SK-N-SH treated with all-trans-retinoic acid at 6 μM for 48 hours (cell line): ENCODE data around the gene APOA5.

Experiments
- ATAC-seq: fragments of 200-7000 bp; cut with Tn5 transposase; 3 replicates; pipeline ENCODE4 v1.9.1; 2020; ENCODE audit warnings: mild to moderate bottlenecking, moderate library complexity
- ARNTL ChIP-seq: fragments of 450-650 bp; formaldehyde crosslinking; IDR thresholded peaks from 2 replicates; pipeline ENCODE4 v1.5.0; 2020; ENCODE audit warnings: low read depth, mild to moderate bottlenecking, moderate library complexity, borderline replicate concordance
- BACH2 ChIP-seq: fragments of 250-450 bp; sonication (Bioruptor Pico); IDR thresholded peaks from 2 replicates; pipeline ENCODE4 v1.9.0; 2021; ENCODE audit warnings: mild to moderate bottlenecking, borderline replicate concordance
- CREB5 ChIP-seq: fragments of 250-450 bp; sonication (Bioruptor Pico); IDR thresholded peaks from 2 replicates; pipeline ENCODE4 v1.5.1; 2020; ENCODE audit warnings: low read depth, mild to moderate bottlenecking, moderate library complexity
- CSRNP3 ChIP-seq: fragments of 250-450 bp; sonication (Bioruptor Pico); IDR thresholded peaks from 2 replicates; pipeline ENCODE4 v1.5.1; 2021; ENCODE audit warnings: mild to moderate bottlenecking, moderate library complexity
- ESRRG ChIP-seq: fragments of 250-450 bp; sonication (Bioruptor Pico); IDR thresholded peaks from 2 replicates; pipeline ENCODE4 v1.6.1; 2021; ENCODE audit warnings: mild to moderate bottlenecking
- ISL1 ChIP-seq: fragments of 250-450 bp; sonication (Bioruptor Pico); IDR thresholded peaks from 2 replicates; pipeline ENCODE4 v2.1.2; 2022; ENCODE audit warnings: mild to moderate bottlenecking, moderate library complexity
- PPARA ChIP-seq: fragments of 250-450 bp; sonication (Bioruptor Pico); IDR thresholded peaks from 2 replicates; pipeline ENCODE4 v1.5.0; 2020; ENCODE audit warnings: mild to moderate bottlenecking, borderline replicate concordance
- SNAI2 ChIP-seq: fragments of 250-450 bp; sonication (Bioruptor Pico); IDR thresholded peaks from 2 replicates; pipeline ENCODE4 v1.5.0; 2020; ENCODE audit warnings: mild to moderate bottlenecking, moderate library complexity
- TCF4 ChIP-seq: fragments of 250-450 bp; sonication (Bioruptor Pico); IDR thresholded peaks from 2 replicates; pipeline ENCODE4 v1.8.0; 2021; ENCODE audit warnings: mild to moderate bottlenecking, moderate library complexity, borderline replicate concordance
- TOX ChIP-seq: fragments of 250-450 bp; sonication (Bioruptor Pico); IDR thresholded peaks from 2 replicates; pipeline ENCODE4 v1.8.0; 2021; ENCODE audit warnings: mild to moderate bottlenecking, moderate library complexity, borderline replicate concordance
- TSHZ2 ChIP-seq: fragments of 250-450 bp; sonication (Bioruptor Pico); IDR thresholded peaks from 2 replicates; pipeline ENCODE4 v1.5.0; 2020; ENCODE audit warnings: mild to moderate bottlenecking, moderate library complexity
- ZC3H10 ChIP-seq: fragments of 250-450 bp; sonication (Bioruptor Pico); IDR thresholded peaks from 2 replicates; pipeline ENCODE4 v1.5.1; 2021; ENCODE audit warnings: mild to moderate bottlenecking, moderate library complexity
- ZFP30 ChIP-seq: fragments of 450-650 bp; formaldehyde crosslinking; IDR thresholded peaks from 2 replicates; pipeline ENCODE4 v1.5.0; 2022; ENCODE audit warnings: mild to moderate bottlenecking, moderate library complexity
- ZNF565 ChIP-seq: fragments of 450-650 bp; formaldehyde crosslinking; conservative IDR thresholded peaks from 2 replicates; pipeline ENCODE4 v1.5.0; 2020; ENCODE audit warnings: low read depth, mild to moderate bottlenecking, moderate library complexity
- ZNF70 ChIP-seq: fragments of 450-650 bp; formaldehyde crosslinking; IDR thresholded peaks from 2 replicates; pipeline ENCODE4 v1.5.0; 2020; ENCODE audit warnings: mild to moderate bottlenecking, moderate library complexity
- ZNF8 ChIP-seq: fragments of 450-650 bp; formaldehyde crosslinking; IDR thresholded peaks from 2 replicates; pipeline ENCODE4 v1.5.0; 2020; ENCODE audit warnings: mild to moderate bottlenecking, moderate library complexity

The APOA5 gene

GRCh38 chr11:116814502-116814901 is 22.8 kb upstream of the APOA5 start:
- no peak for TF ChIP-seq ZC3H10 (CRISPR knock-in tag)
- no peak for TF ChIP-seq ARNTL (CRISPR knock-in tag)
- TF ChIP-seq SNAI2 (CRISPR knock-in tag) = no peak
- no peak for TF ChIP-seq TOX
- TF ChIP-seq CREB5 (CRISPR knock-in tag) = no peak
- TF ChIP-seq ESRRG (CRISPR knock-in tag) = no peak
- TF ChIP-seq ZNF8 (CRISPR knock-in tag) = no peak
- ATAC-seq = no peak

- TF ChIP-seq ISL1 (CRISPR knock-in tag) (no peak), BACH2 (CRISPR knock-in tag) (no peak), TCF4 (CRISPR knock-in tag) (no peak), PPARA (CRISPR knock-in tag) (no peak), ZNF565 (CRISPR knock-in tag) (no peak), CSRNP3 (CRISPR knock-in tag) (no peak), ESRRG (CRISPR knock-in tag) (no peak)
- ATAC-seq = no peak
Observed at GRCh38 chr11:116813781-116814471, 22.2 kb upstream of the APOA5 start.

GRCh38 chr11:116813170-116813569 is 21.5 kb upstream of the APOA5 start:
- no peak for ATAC-seq
- TF ChIP-seq CSRNP3 (CRISPR knock-in tag) = no peak
- no peak for TF ChIP-seq TOX
- no peak for TF ChIP-seq TSHZ2 (CRISPR knock-in tag)
- no peak for TF ChIP-seq PPARA (CRISPR knock-in tag)
- no peak for TF ChIP-seq ZNF565 (CRISPR knock-in tag)
- no peak for TF ChIP-seq CREB5 (CRISPR knock-in tag)
- no peak for TF ChIP-seq ZFP30
- no peak for TF ChIP-seq ZNF70

- no peak for ATAC-seq
- no peak for TF ChIP-seq TSHZ2 (CRISPR knock-in tag)
Observed at GRCh38 chr11:116812109-116812508, 20.4 kb upstream of the APOA5 start.
